Measurements from ENCODE around the gene AREG. TPM values are rescaled to one million over a fixed set of nuclear protein-coding genes. Genes with fewer than 3 reads are reported as not detected.

AREG gene
- polyA plus RNA-seq, 2 of the 4 experiments (the other 2 are of a cell fraction), result 52.2 to 187 TPM

DNA sequence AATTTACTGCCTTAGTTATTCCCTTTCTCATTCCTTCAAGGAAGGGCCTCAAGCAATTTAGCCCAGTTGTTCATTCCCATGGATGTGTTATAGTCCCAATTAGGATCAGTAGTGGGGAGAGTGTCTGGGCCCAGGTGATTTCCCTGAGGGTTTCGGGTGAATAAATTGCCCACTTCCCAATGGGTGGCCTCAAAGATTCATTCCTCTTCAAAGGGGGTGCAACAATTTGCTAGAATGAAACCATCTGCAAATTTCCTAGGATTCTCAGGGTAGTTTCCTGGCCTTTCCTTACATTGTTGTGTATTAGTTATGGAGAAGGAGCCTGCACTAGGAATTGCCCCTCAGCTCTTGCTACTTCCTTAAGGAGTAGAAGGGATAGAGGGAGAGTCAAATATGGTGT lies 6.3 kb upstream of the AREG start:
- no peak for DNase-seq (ENCODE audit: low read depth in 1 of 2, low spot score in 1 of 2)
- TF ChIP-seq MAFK (IDR thresholded peaks at IDR 0.05; ENCODE audit: partially characterized antibody), result no peak
- TF ChIP-seq, protein P1, sequence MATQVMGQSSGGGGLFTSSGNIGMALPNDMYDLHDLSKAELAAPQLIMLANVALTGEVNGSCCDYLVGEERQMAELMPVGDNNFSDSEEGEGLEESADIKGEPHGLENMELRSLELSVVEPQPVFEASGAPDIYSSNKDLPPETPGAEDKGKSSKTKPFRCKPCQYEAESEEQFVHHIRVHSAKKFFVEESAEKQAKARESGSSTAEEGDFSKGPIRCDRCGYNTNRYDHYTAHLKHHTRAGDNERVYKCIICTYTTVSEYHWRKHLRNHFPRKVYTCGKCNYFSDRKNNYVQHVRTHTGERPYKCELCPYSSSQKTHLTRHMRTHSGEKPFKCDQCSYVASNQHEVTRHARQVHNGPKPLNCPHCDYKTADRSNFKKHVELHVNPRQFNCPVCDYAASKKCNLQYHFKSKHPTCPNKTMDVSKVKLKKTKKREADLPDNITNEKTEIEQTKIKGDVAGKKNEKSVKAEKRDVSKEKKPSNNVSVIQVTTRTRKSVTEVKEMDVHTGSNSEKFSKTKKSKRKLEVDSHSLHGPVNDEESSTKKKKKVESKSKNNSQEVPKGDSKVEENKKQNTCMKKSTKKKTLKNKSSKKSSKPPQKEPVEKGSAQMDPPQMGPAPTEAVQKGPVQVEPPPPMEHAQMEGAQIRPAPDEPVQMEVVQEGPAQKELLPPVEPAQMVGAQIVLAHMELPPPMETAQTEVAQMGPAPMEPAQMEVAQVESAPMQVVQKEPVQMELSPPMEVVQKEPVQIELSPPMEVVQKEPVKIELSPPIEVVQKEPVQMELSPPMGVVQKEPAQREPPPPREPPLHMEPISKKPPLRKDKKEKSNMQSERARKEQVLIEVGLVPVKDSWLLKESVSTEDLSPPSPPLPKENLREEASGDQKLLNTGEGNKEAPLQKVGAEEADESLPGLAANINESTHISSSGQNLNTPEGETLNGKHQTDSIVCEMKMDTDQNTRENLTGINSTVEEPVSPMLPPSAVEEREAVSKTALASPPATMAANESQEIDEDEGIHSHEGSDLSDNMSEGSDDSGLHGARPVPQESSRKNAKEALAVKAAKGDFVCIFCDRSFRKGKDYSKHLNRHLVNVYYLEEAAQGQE (IDR thresholded peaks at IDR 0.05), result no peak
- no peak for TF ChIP-seq SREBF2 (IDR thresholded peaks at IDR 0.05)
- TF ChIP-seq EHF (CRISPR knock-in tag; IDR thresholded peaks at IDR 0.05), result no peak
- no peak for TF ChIP-seq MYC (IDR thresholded peaks at IDR 0.05; ENCODE audit: borderline replicate concordance, low read length)
- TF ChIP-seq HEYL (CRISPR knock-in tag; IDR thresholded peaks at IDR 0.05), result no peak
- TF ChIP-seq FOSL2 (IDR thresholded peaks at IDR 0.05), result no peak
- TF ChIP-seq FOSL2 (CRISPR knock-in tag; IDR thresholded peaks at IDR 0.05), result no peak
- no peak for TF ChIP-seq NPAS2 (CRISPR knock-in tag; IDR thresholded peaks at IDR 0.05; ENCODE audit: borderline replicate concordance)
- no peak for TF ChIP-seq JUN (IDR thresholded peaks at IDR 0.05)
- CTCF ChIA-PET, result interaction anchor here (1.4 kb wide), 1 partner anchor 10 kb away, joined by 5 read pairs; no protein-coding TSS in a partner anchor
- Histone ChIP-seq H3K9me3 (no peaks in the 10 kb centered on the region), H3K4me3 (no peak overlapping the region), H3K4me2 (no peak overlapping the region), H3K27ac (no peak overlapping the region), H3K4me1 (no peaks in the 10 kb centered on the region)
- POLR2A ChIA-PET, result no interaction called here
- no peak for ATAC-seq
- FAIRE-seq, result no peak
- WGBS (ENCODE audit: missing lambda C conversion rate), result 100% methylated on average over 1 of the region's 1 CpG

DNA sequence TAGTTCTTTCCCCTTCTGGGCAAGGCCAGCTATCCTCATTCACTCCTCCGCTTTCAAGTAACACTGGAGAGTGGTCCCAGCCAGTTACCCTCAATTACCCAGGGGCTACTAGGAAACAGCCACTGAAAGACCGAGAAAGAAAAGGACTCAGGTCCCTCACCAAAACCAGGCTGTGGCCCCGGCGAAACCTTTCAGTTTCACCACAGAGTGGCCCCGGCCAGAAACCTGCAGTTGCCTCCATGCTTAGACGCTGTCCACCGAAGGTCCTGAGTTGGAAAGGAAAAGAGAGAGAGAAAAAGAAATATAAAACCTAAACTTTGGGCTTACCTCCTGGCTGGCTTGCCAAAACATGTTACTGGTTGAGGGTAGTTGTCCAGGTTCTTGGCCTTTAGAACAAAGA lies 5.0 kb upstream of the AREG start:
- no peaks in the 10 kb centered on the region for H3K4me1 ChIP-seq
- H3K9me3 ChIP-seq, result no peaks in the 10 kb centered on the region
- ChIA-PET CTCF (no interaction called here), POLR2A (no interaction called here)
- H3K4me3 ChIP-seq, result no peak overlapping the region
- H3K27ac ChIP-seq, result no peak overlapping the region
- WGBS (ENCODE audit: missing lambda C conversion rate), result 88% methylated on average over 7 of the region's 7 CpGs
- H3K4me2 ChIP-seq, result no peak overlapping the region
- TF ChIP-seq KDM1A (IDR thresholded peaks at IDR 0.05; ENCODE audit: low read depth) (no peak), ZNF302 (CRISPR knock-in tag; IDR thresholded peaks at IDR 0.05) (no peak), GATA3 (IDR thresholded peaks at IDR 0.05; ENCODE audit: borderline replicate concordance) (no peak), FOXS1 (CRISPR knock-in tag; IDR thresholded peaks at IDR 0.05) (no peak), MYC (IDR thresholded peaks at IDR 0.05; ENCODE audit: borderline replicate concordance, low read length) (no peak), HDAC2 (IDR thresholded peaks at IDR 0.05) (no peak), CHD2 (IDR thresholded peaks at IDR 0.05; ENCODE audit: low read length, partially characterized antibody) (no peak), NPAS2 (CRISPR knock-in tag; IDR thresholded peaks at IDR 0.05; ENCODE audit: borderline replicate concordance) (no peak), SMC3 (IDR thresholded peaks at IDR 0.05) (no peak), EHMT2 (IDR thresholded peaks at IDR 0.05; ENCODE audit: low read depth) (no peak), ELK1 (IDR thresholded peaks at IDR 0.05; ENCODE audit: low read depth, low read length) (no peak), CBX2 (IDR thresholded peaks at IDR 0.05; ENCODE audit: borderline replicate concordance, low read depth) (no peak), CEBPB (IDR thresholded peaks at IDR 0.05) (no peak), BHLHE40 (IDR thresholded peaks at IDR 0.05; ENCODE audit: low read depth, low read length) (no peak)
- TF ChIP-seq, protein P2, sequence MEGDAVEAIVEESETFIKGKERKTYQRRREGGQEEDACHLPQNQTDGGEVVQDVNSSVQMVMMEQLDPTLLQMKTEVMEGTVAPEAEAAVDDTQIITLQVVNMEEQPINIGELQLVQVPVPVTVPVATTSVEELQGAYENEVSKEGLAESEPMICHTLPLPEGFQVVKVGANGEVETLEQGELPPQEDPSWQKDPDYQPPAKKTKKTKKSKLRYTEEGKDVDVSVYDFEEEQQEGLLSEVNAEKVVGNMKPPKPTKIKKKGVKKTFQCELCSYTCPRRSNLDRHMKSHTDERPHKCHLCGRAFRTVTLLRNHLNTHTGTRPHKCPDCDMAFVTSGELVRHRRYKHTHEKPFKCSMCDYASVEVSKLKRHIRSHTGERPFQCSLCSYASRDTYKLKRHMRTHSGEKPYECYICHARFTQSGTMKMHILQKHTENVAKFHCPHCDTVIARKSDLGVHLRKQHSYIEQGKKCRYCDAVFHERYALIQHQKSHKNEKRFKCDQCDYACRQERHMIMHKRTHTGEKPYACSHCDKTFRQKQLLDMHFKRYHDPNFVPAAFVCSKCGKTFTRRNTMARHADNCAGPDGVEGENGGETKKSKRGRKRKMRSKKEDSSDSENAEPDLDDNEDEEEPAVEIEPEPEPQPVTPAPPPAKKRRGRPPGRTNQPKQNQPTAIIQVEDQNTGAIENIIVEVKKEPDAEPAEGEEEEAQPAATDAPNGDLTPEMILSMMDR (IDR thresholded peaks at IDR 0.05), result no peak
- no peak for FAIRE-seq
- no peak for ATAC-seq
- no peak for DNase-seq (ENCODE audit: low read depth in 1 of 2, low spot score in 1 of 2)

Data from A549 (cell line).